ENCODE data around the gene ADAMTSL4.
"Not testable (repeated sequence)": the region's sequence is repeated elsewhere in the genome, so short reads cannot be mapped to it uniquely, and the experiment has no call there.

Gene ADAMTSL4

GRCh38 chr1:150579110-150579944, 30.1 kb downstream of the ADAMTSL4 start, which contains the start of gene MCL1:
TSS of gene MCL1 (minus strand) at chr1:150579610. CDS start at chr1:150579530, 80 bp downstream.
- H4K20me1 ChIP-seq (ENCODE audit: low read depth, low read length): peaks cover 46% of the 10 kb centered on the region
- H3K9me2 ChIP-seq (replicated peaks; ENCODE audit: insufficient read depth, low read length): no peaks in the 10 kb centered on the region
- peak within 1 kb of the TSS; percentile 99 for H3K9ac ChIP-seq (ENCODE audit: low read length)
- H3K27me3 ChIP-seq (ENCODE audit: low read length): no peaks in the 10 kb centered on the region
- peak within 1 kb of the TSS; percentile 65 for H2AFZ ChIP-seq (ENCODE audit: low read depth, low read length, severe bottlenecking)
- H3K79me2 ChIP-seq (ENCODE audit: insufficient read depth, low read length): peaks cover 60% of the 10 kb centered on the region
- H3K36me3 ChIP-seq (ENCODE audit: low read length): peaks cover 46% of the 10 kb centered on the region
- peaks cover 58% of the 10 kb centered on the region for H3F3A ChIP-seq (ENCODE audit: insufficient read depth)
- H3K4me3 ChIP-seq (ENCODE audit: insufficient read depth, low read length, poor library complexity, severe bottlenecking): peak within 1 kb of the TSS; percentile 96
- TF ChIP-seq, protein P1, sequence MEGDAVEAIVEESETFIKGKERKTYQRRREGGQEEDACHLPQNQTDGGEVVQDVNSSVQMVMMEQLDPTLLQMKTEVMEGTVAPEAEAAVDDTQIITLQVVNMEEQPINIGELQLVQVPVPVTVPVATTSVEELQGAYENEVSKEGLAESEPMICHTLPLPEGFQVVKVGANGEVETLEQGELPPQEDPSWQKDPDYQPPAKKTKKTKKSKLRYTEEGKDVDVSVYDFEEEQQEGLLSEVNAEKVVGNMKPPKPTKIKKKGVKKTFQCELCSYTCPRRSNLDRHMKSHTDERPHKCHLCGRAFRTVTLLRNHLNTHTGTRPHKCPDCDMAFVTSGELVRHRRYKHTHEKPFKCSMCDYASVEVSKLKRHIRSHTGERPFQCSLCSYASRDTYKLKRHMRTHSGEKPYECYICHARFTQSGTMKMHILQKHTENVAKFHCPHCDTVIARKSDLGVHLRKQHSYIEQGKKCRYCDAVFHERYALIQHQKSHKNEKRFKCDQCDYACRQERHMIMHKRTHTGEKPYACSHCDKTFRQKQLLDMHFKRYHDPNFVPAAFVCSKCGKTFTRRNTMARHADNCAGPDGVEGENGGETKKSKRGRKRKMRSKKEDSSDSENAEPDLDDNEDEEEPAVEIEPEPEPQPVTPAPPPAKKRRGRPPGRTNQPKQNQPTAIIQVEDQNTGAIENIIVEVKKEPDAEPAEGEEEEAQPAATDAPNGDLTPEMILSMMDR (IDR thresholded peaks at IDR 0.05; ENCODE audit: insufficient read depth, low read length, poor library complexity, severe bottlenecking): no peak
- TF ChIP-seq EZH2phosphoT487 (conservative IDR thresholded peaks at IDR 0.05; ENCODE audit: low read length): no peak
- H3K9me3 ChIP-seq (ENCODE audit: insufficient read depth, low read length): no peaks in the 10 kb centered on the region
- H3K27ac ChIP-seq (ENCODE audit: low read depth, low read length): peak within 1 kb of the TSS; percentile 91
- peak within 1 kb of the TSS; percentile 99 for H3K4me2 ChIP-seq (ENCODE audit: low read depth, low read length, poor library complexity, severe bottlenecking)

- Histone ChIP-seq H3K4me3 (ENCODE audit: insufficient read depth, low read length, poor library complexity, severe bottlenecking) (peak overlapping the region; percentile 76), H3F3A (ENCODE audit: insufficient read depth) (peaks cover 50% of the 10 kb centered on the region), H3K36me3 (ENCODE audit: low read length) (peaks cover 39% of the 10 kb centered on the region), H3K27ac (ENCODE audit: low read depth, low read length) (peak overlapping the region; percentile 87), H3K9me2 (replicated peaks; ENCODE audit: insufficient read depth, low read length) (no peaks in the 10 kb centered on the region), H4K20me1 (ENCODE audit: low read depth, low read length) (peaks cover 38% of the 10 kb centered on the region), H3K27me3 (ENCODE audit: low read length) (no peaks in the 10 kb centered on the region), H3K79me2 (ENCODE audit: insufficient read depth, low read length) (peaks cover 52% of the 10 kb centered on the region), H3K4me2 (ENCODE audit: low read depth, low read length, poor library complexity, severe bottlenecking) (peak overlapping the region; percentile 99), H2AFZ (ENCODE audit: low read depth, low read length, severe bottlenecking) (peak overlapping the region; percentile 65), H3K9ac (ENCODE audit: low read length) (peak overlapping the region; percentile 99), H3K9me3 (ENCODE audit: insufficient read depth, low read length) (no peaks in the 10 kb centered on the region)
- TF ChIP-seq, protein P1 (IDR thresholded peaks at IDR 0.05; ENCODE audit: insufficient read depth, low read length, poor library complexity, severe bottlenecking): no peak
- TF ChIP-seq EZH2phosphoT487 (conservative IDR thresholded peaks at IDR 0.05; ENCODE audit: low read length): no peak
Measured at GRCh38 chr1:150579945-150580642, 30.9 kb downstream of the ADAMTSL4 start.

- H3K27me3 ChIP-seq (ENCODE audit: low read length); H3K27ac ChIP-seq (ENCODE audit: low read depth, low read length); H3K4me2 ChIP-seq (ENCODE audit: low read depth, low read length, poor library complexity, severe bottlenecking): not testable (repeated sequence)
Measured at GRCh38 chr1:150580966-150581365, 31.8 kb downstream of the ADAMTSL4 start.

GRCh38 chr1:150581437-150581836, 32.2 kb downstream of the ADAMTSL4 start:
- H3K9ac ChIP-seq (ENCODE audit: low read length); H2AFZ ChIP-seq (ENCODE audit: low read depth, low read length, severe bottlenecking); H3K9me3 ChIP-seq (ENCODE audit: insufficient read depth, low read length); H3K4me2 ChIP-seq (ENCODE audit: low read depth, low read length, poor library complexity, severe bottlenecking); H3K27ac ChIP-seq (ENCODE audit: low read depth, low read length); H3K9me2 ChIP-seq (replicated peaks; ENCODE audit: insufficient read depth, low read length); H3K4me3 ChIP-seq (ENCODE audit: insufficient read depth, low read length, poor library complexity, severe bottlenecking); H3K27me3 ChIP-seq (ENCODE audit: low read length): not testable (repeated sequence)
- H3K79me2 ChIP-seq (ENCODE audit: insufficient read depth, low read length): peaks cover 39% of the 10 kb centered on the region
- H4K20me1 ChIP-seq (ENCODE audit: low read depth, low read length): peaks cover 25% of the 10 kb centered on the region
- peaks cover 37% of the 10 kb centered on the region for H3F3A ChIP-seq (ENCODE audit: insufficient read depth)
- H3K36me3 ChIP-seq (ENCODE audit: low read length): peaks cover 25% of the 10 kb centered on the region

More at GRCh38 chr1:150580966-150581365, 31.8 kb downstream of the ADAMTSL4 start:
- H3K9ac ChIP-seq (ENCODE audit: low read length); H3K4me3 ChIP-seq (ENCODE audit: insufficient read depth, low read length, poor library complexity, severe bottlenecking); H2AFZ ChIP-seq (ENCODE audit: low read depth, low read length, severe bottlenecking); H3K9me2 ChIP-seq (replicated peaks; ENCODE audit: insufficient read depth, low read length); H3K9me3 ChIP-seq (ENCODE audit: insufficient read depth, low read length): not testable (repeated sequence)
- Histone ChIP-seq H4K20me1 (ENCODE audit: low read depth, low read length) (peaks cover 29% of the 10 kb centered on the region), H3K79me2 (ENCODE audit: insufficient read depth, low read length) (peaks cover 44% of the 10 kb centered on the region), H3F3A (ENCODE audit: insufficient read depth) (peaks cover 41% of the 10 kb centered on the region), H3K36me3 (ENCODE audit: low read length) (peaks cover 30% of the 10 kb centered on the region)

- H3K9ac ChIP-seq (ENCODE audit: low read length); H3K4me2 ChIP-seq (ENCODE audit: low read depth, low read length, poor library complexity, severe bottlenecking); H3K27ac ChIP-seq (ENCODE audit: low read depth, low read length); H2AFZ ChIP-seq (ENCODE audit: low read depth, low read length, severe bottlenecking); H3K4me3 ChIP-seq (ENCODE audit: insufficient read depth, low read length, poor library complexity, severe bottlenecking); H3K27me3 ChIP-seq (ENCODE audit: low read length); H3K9me2 ChIP-seq (replicated peaks; ENCODE audit: insufficient read depth, low read length); H3K9me3 ChIP-seq (ENCODE audit: insufficient read depth, low read length): not testable (repeated sequence)
- peaks cover 20% of the 10 kb centered on the region for H3K36me3 ChIP-seq (ENCODE audit: low read length)
- peaks cover 34% of the 10 kb centered on the region for H3K79me2 ChIP-seq (ENCODE audit: insufficient read depth, low read length)
- peaks cover 19% of the 10 kb centered on the region for H4K20me1 ChIP-seq (ENCODE audit: low read depth, low read length)
- peaks cover 31% of the 10 kb centered on the region for H3F3A ChIP-seq (ENCODE audit: insufficient read depth)
Measured at GRCh38 chr1:150581962-150582361, 32.8 kb downstream of the ADAMTSL4 start.
